Stomach (tissue), 4 donors: ENCODE results near the gene TMEM101.

Experiments used
- EP300 ChIP-seq: sonication (generic); formaldehyde crosslinking; IDR thresholded peaks from one replicate; pipeline ENCODE4 v1.6.1; 2017; ENCODE audit warnings: antibody characterized with exemption
- POLR2A ChIP-seq, 4 donors: fragments of 450-650 bp; IDR thresholded peaks; one replicate each; pipeline ENCODE4 v1.6.1; 2016; ENCODE audit warnings: antibody characterized with exemption in 4 of 4, control low read depth in 2 of 4, mild to moderate bottlenecking in 1 of 4, moderate library complexity in 1 of 4
- POLR2AphosphoS5 ChIP-seq, 3 donors: sonication (generic); formaldehyde crosslinking; IDR thresholded peaks; one replicate each; pipeline ENCODE4 v1.6.1; 2016; ENCODE audit warnings: antibody characterized with exemption in 3 of 3
- TF ChIP-seq, protein P1 (sequence below), 7 experiments: fragments of 450-650 bp in 4 of 7; fragments of 200-600 bp in 3 of 7; sonication (generic) in 3 of 7; IDR thresholded peaks; one replicate each; pipeline ENCODE4 v1.5.1; 2016 to 2019; ENCODE audit warnings: antibody characterized with exemption in 7 of 7, control low read depth in 2 of 7, mild to moderate bottlenecking in 1 of 7

GRCh38 chr17:43979671-43980070, 35.1 kb downstream of the TMEM101 start:
- TF ChIP-seq, protein P1, sequence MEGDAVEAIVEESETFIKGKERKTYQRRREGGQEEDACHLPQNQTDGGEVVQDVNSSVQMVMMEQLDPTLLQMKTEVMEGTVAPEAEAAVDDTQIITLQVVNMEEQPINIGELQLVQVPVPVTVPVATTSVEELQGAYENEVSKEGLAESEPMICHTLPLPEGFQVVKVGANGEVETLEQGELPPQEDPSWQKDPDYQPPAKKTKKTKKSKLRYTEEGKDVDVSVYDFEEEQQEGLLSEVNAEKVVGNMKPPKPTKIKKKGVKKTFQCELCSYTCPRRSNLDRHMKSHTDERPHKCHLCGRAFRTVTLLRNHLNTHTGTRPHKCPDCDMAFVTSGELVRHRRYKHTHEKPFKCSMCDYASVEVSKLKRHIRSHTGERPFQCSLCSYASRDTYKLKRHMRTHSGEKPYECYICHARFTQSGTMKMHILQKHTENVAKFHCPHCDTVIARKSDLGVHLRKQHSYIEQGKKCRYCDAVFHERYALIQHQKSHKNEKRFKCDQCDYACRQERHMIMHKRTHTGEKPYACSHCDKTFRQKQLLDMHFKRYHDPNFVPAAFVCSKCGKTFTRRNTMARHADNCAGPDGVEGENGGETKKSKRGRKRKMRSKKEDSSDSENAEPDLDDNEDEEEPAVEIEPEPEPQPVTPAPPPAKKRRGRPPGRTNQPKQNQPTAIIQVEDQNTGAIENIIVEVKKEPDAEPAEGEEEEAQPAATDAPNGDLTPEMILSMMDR (IDR thresholded peaks at IDR 0.05), result no peak
- TF ChIP-seq EP300 (no peak), POLR2A (IDR thresholded peaks at IDR 0.05) (no peak), POLR2AphosphoS5 (IDR thresholded peaks at IDR 0.05) (no peak)
